ENCODE data around the gene MZT2A.
"Not testable (repeated sequence)": the region's sequence is repeated elsewhere in the genome, so short reads cannot be mapped to it uniquely, and the experiment has no call there.

The MZT2A gene

GRCh38 chr2:131482506-131483155 is 9.6 kb downstream of the MZT2A start:
- not testable (repeated sequence) for DNase-seq (ENCODE audit: low spot score); H3K27ac ChIP-seq (ENCODE audit: poor library complexity, severe bottlenecking); H3K4me3 ChIP-seq (ENCODE audit: severe bottlenecking); H3K27me3 ChIP-seq (ENCODE audit: insufficient read depth, poor library complexity, severe bottlenecking); H3K4me1 ChIP-seq (ENCODE audit: insufficient read depth, poor library complexity, severe bottlenecking); H3K36me3 ChIP-seq (ENCODE audit: low read depth); H3K9me3 ChIP-seq (ENCODE audit: severe bottlenecking); ATAC-seq (ENCODE audit: low read depth)

GRCh38 chr2:131480351-131480750 is 11.8 kb downstream of the MZT2A start:
- not testable (repeated sequence) for H3K9me3 ChIP-seq (ENCODE audit: severe bottlenecking); H3K36me3 ChIP-seq (ENCODE audit: low read depth); H3K27ac ChIP-seq (ENCODE audit: poor library complexity, severe bottlenecking); H3K27me3 ChIP-seq (ENCODE audit: insufficient read depth, poor library complexity, severe bottlenecking); H3K4me1 ChIP-seq (ENCODE audit: insufficient read depth, poor library complexity, severe bottlenecking); DNase-seq (ENCODE audit: low spot score); ATAC-seq (ENCODE audit: low read depth); H3K4me3 ChIP-seq (ENCODE audit: severe bottlenecking)

GRCh38 chr2:131478850-131479461 is 13.2 kb downstream of the MZT2A start:
- ATAC-seq (ENCODE audit: low read depth); DNase-seq (ENCODE audit: low spot score); H3K27ac ChIP-seq (ENCODE audit: poor library complexity, severe bottlenecking); H3K9me3 ChIP-seq (ENCODE audit: severe bottlenecking); H3K36me3 ChIP-seq (ENCODE audit: low read depth); H3K4me1 ChIP-seq (ENCODE audit: insufficient read depth, poor library complexity, severe bottlenecking); H3K27me3 ChIP-seq (ENCODE audit: insufficient read depth, poor library complexity, severe bottlenecking); H3K4me3 ChIP-seq (ENCODE audit: severe bottlenecking): not testable (repeated sequence)

- not testable (repeated sequence) for H3K36me3 ChIP-seq (ENCODE audit: low read depth); DNase-seq (ENCODE audit: low spot score); H3K4me3 ChIP-seq (ENCODE audit: severe bottlenecking); ATAC-seq (ENCODE audit: low read depth); H3K27ac ChIP-seq (ENCODE audit: poor library complexity, severe bottlenecking); H3K4me1 ChIP-seq (ENCODE audit: insufficient read depth, poor library complexity, severe bottlenecking); H3K9me3 ChIP-seq (ENCODE audit: severe bottlenecking); H3K27me3 ChIP-seq (ENCODE audit: insufficient read depth, poor library complexity, severe bottlenecking)
Measured at GRCh38 chr2:131478074-131478849, 13.9 kb downstream of the MZT2A start.

GRCh38 chr2:131477227-131477626 is 15.0 kb downstream of the MZT2A start:
- not testable (repeated sequence) for ATAC-seq (ENCODE audit: low read depth); H3K27me3 ChIP-seq (ENCODE audit: insufficient read depth, poor library complexity, severe bottlenecking); H3K27ac ChIP-seq (ENCODE audit: poor library complexity, severe bottlenecking); H3K4me1 ChIP-seq (ENCODE audit: insufficient read depth, poor library complexity, severe bottlenecking); DNase-seq (ENCODE audit: low spot score); H3K4me3 ChIP-seq (ENCODE audit: severe bottlenecking); H3K9me3 ChIP-seq (ENCODE audit: severe bottlenecking); H3K36me3 ChIP-seq (ENCODE audit: low read depth)

GRCh38 chr2:131476363-131476762 is 15.8 kb downstream of the MZT2A start:
- H3K36me3 ChIP-seq (ENCODE audit: low read depth); H3K9me3 ChIP-seq (ENCODE audit: severe bottlenecking); DNase-seq (ENCODE audit: low spot score); H3K27ac ChIP-seq (ENCODE audit: poor library complexity, severe bottlenecking); H3K4me1 ChIP-seq (ENCODE audit: insufficient read depth, poor library complexity, severe bottlenecking); H3K4me3 ChIP-seq (ENCODE audit: severe bottlenecking); H3K27me3 ChIP-seq (ENCODE audit: insufficient read depth, poor library complexity, severe bottlenecking); ATAC-seq (ENCODE audit: low read depth): not testable (repeated sequence)

- Histone ChIP-seq H3K36me3 (ENCODE audit: low read depth) (no peaks in the 10 kb centered on the region), H3K27me3 (ENCODE audit: insufficient read depth, poor library complexity, severe bottlenecking) (no peaks in the 10 kb centered on the region), H3K27ac (ENCODE audit: poor library complexity, severe bottlenecking) (no peak within 1 kb of the TSS), H3K4me3 (ENCODE audit: severe bottlenecking) (no peak within 1 kb of the TSS), H3K4me1 (ENCODE audit: insufficient read depth, poor library complexity, severe bottlenecking) (no peaks in the 10 kb centered on the region), H3K9me3 (ENCODE audit: severe bottlenecking) (no peaks in the 10 kb centered on the region)
- ATAC-seq (ENCODE audit: low read depth): no peak
- no peak for DNase-seq (ENCODE audit: low spot score)
- no peak for TF ChIP-seq CTCF (IDR thresholded peaks at IDR 0.05; ENCODE audit: poor library complexity, severe bottlenecking)
Measured at GRCh38 chr2:131475831-131476230, 16.4 kb downstream of the MZT2A start, which contains the start of gene TUBA3D. TSS of gene TUBA3D (plus strand) at chr2:131476119. CDS start at chr2:131476200, 81 bp downstream.

- H3K27me3 ChIP-seq (ENCODE audit: insufficient read depth, poor library complexity, severe bottlenecking); H3K9me3 ChIP-seq (ENCODE audit: severe bottlenecking); H3K27ac ChIP-seq (ENCODE audit: poor library complexity, severe bottlenecking); H3K4me1 ChIP-seq (ENCODE audit: insufficient read depth, poor library complexity, severe bottlenecking); H3K4me3 ChIP-seq (ENCODE audit: severe bottlenecking); DNase-seq (ENCODE audit: low spot score); ATAC-seq (ENCODE audit: low read depth); H3K36me3 ChIP-seq (ENCODE audit: low read depth): not testable (repeated sequence)
Measured at GRCh38 chr2:131473266-131473665, 18.9 kb downstream of the MZT2A start.

- H3K27me3 ChIP-seq (ENCODE audit: insufficient read depth, poor library complexity, severe bottlenecking); H3K4me1 ChIP-seq (ENCODE audit: insufficient read depth, poor library complexity, severe bottlenecking); ATAC-seq (ENCODE audit: low read depth); H3K36me3 ChIP-seq (ENCODE audit: low read depth); H3K27ac ChIP-seq (ENCODE audit: poor library complexity, severe bottlenecking); DNase-seq (ENCODE audit: low spot score); H3K4me3 ChIP-seq (ENCODE audit: severe bottlenecking); H3K9me3 ChIP-seq (ENCODE audit: severe bottlenecking): not testable (repeated sequence)
Measured at GRCh38 chr2:131471624-131472023, 20.6 kb downstream of the MZT2A start.

- ATAC-seq (ENCODE audit: low read depth); H3K27me3 ChIP-seq (ENCODE audit: insufficient read depth, poor library complexity, severe bottlenecking); H3K27ac ChIP-seq (ENCODE audit: poor library complexity, severe bottlenecking); H3K4me3 ChIP-seq (ENCODE audit: severe bottlenecking); H3K4me1 ChIP-seq (ENCODE audit: insufficient read depth, poor library complexity, severe bottlenecking); DNase-seq (ENCODE audit: low spot score); H3K9me3 ChIP-seq (ENCODE audit: severe bottlenecking); H3K36me3 ChIP-seq (ENCODE audit: low read depth): not testable (repeated sequence)
Measured at GRCh38 chr2:131470944-131471343, 21.3 kb downstream of the MZT2A start.

Measured in RWPE2 (cell line).